HepG2 (cell line): ENCODE results near the gene ZMIZ1. TPM values are rescaled to one million over a fixed set of nuclear protein-coding genes. Genes with fewer than 3 reads are reported as not detected.
A peak's percentile ranks its signal among the peaks of the same experiment; 100 is the strongest.

Source experiments
- ATAC-seq: fragments of 200-7000 bp; cut with Tn5 transposase; 3 replicates; pipeline ENCODE4 v1.9.1; 2020; ENCODE audit warnings: mild to moderate bottlenecking, moderate library complexity
- BruUV-seq: library from RNA; stranded (reverse); fragments of 400-500 nt; replicated peaks from 2 replicates; lab custom pipeline; 2021; lab: Mats Ljungman, UMichigan
- CTCF ChIA-PET: fragments of 300-600 bp; formaldehyde crosslinking; extraction: SDS; loops from one replicate; lab custom pipeline; 2021; ENCODE audit warnings: low total read pairs, inconsistent platforms, low intra/inter-chr PET ratio; lab: Yijun Ruan, JAX
- POLR2A ChIA-PET: fragments of 350-600 bp; sonication (Branson Sonifier 250); formaldehyde crosslinking; loops from one replicate; lab custom pipeline; 2020; ENCODE audit warnings: antibody characterized with exemption, inconsistent platforms; lab: Yijun Ruan, JAX
- DNase-seq: peaks from one replicate; pipeline ENCODE4 v3.0.0-alpha.2; 2015; ENCODE audit warnings: low spot score
- FAIRE-seq: peaks from 3 replicates; lab custom pipeline; 2011; peaks lifted over from hg19 to GRCh38; lab: Jason Lieb, UNC
- H2AFZ ChIP-seq: one replicate; pipeline ENCODE4 v1.6.1; 2011; ENCODE audit warnings: low read length, inconsistent platforms
- H3K27ac ChIP-seq: fragments of 300-600 bp; 3 replicates; pipeline ENCODE4 v1.8.0; 2011; ENCODE audit warnings: mixed run types, mild to moderate bottlenecking, mixed read lengths, low read length, inconsistent platforms; ENCODE audit not compliant: insufficient read depth; ENCODE audit errors: extremely low read length
- H3K27me3 ChIP-seq, 2 experiments: fragments of 200-600 bp in 1 of 2; 2 replicates in 1 of 2; 3 replicates in 1 of 2; pipeline versions ENCODE4 v1.6.0 to v1.8.0; 2011; ENCODE audit warnings: low read length in 2 of 2, mild to moderate bottlenecking in 2 of 2, moderate library complexity in 2 of 2, inconsistent platforms in 1 of 2; ENCODE audit not compliant: insufficient read depth in 2 of 2, control insufficient read depth in 1 of 2
- H3K36me3 ChIP-seq, 2 experiments: fragments of 200-600 bp in 1 of 2; replicated peaks in 1 of 2; 2 replicates in 1 of 2; 3 replicates in 1 of 2; pipeline versions ENCODE4 v1.5.1 to v1.8.0; 2011; ENCODE audit warnings: low read length in 2 of 2, inconsistent platforms in 1 of 2; ENCODE audit not compliant: insufficient read depth in 2 of 2, control insufficient read depth in 1 of 2
- H3K4me1 ChIP-seq: 2 replicates; pipeline ENCODE4 v1.5.1; 2012; ENCODE audit warnings: low read length, inconsistent platforms; ENCODE audit not compliant: insufficient read depth
- H3K4me2 ChIP-seq: 2 replicates; pipeline ENCODE4 v1.6.0; 2011; ENCODE audit warnings: low read depth, low read length, inconsistent platforms
- H3K4me3 ChIP-seq, 3 experiments: fragments of 200-600 bp in 1 of 3; sonication (generic), shearing (Covaris generic) in 1 of 3; replicated peaks in 1 of 3; 2 replicates each; pipeline ENCODE4 v1.5.1; 2011 to 2016; ENCODE audit warnings: low read length in 3 of 3, inconsistent platforms in 2 of 3, low read depth in 2 of 3, mild to moderate bottlenecking in 2 of 3, control low read depth in 1 of 3, mixed read lengths in 1 of 3; ENCODE audit not compliant: insufficient read depth in 1 of 3
- H3K79me2 ChIP-seq: one replicate; pipeline ENCODE4 v1.6.1; 2011; ENCODE audit warnings: low read length, inconsistent platforms; ENCODE audit not compliant: insufficient read depth
- H3K9ac ChIP-seq: 2 replicates; pipeline ENCODE4 v1.6.0; 2011; ENCODE audit warnings: mild to moderate bottlenecking, low read depth, low read length, inconsistent platforms; ENCODE audit not compliant: insufficient read depth
- H3K9me3 ChIP-seq: 2 replicates; pipeline ENCODE4 v1.5.1; 2012; ENCODE audit warnings: mild to moderate bottlenecking, low read length
- H4K20me1 ChIP-seq: 2 replicates; pipeline ENCODE4 v1.6.0; 2011; ENCODE audit warnings: inconsistent platforms, mild to moderate bottlenecking, low read length, moderate library complexity; ENCODE audit not compliant: insufficient read depth
- AGO2 ChIP-seq: fragments of 200-400 bp; formaldehyde crosslinking; optimal IDR thresholded peaks from 2 replicates; pipeline ENCODE3; 2017; ENCODE audit warnings: mild to moderate bottlenecking, low read depth, low read length, moderate library complexity
- ARNTL ChIP-seq: sonication (generic); formaldehyde crosslinking; IDR thresholded peaks from 2 replicates; pipeline ENCODE4 v1.4.0; 2020; ENCODE audit warnings: mild to moderate bottlenecking, missing genetic modification reagents
- ATF7 ChIP-seq, 2 experiments: fragments of 450-650 bp in 1 of 2; sonication (generic) in 1 of 2; formaldehyde crosslinking in 1 of 2; IDR thresholded peaks; 2 replicates each; pipeline versions ENCODE4 v1.4.0 to v1.6.1; 2016 to 2020; ENCODE audit warnings: antibody characterized with exemption in 1 of 2, mild to moderate bottlenecking in 1 of 2, missing genetic modification reagents in 1 of 2
- ERF ChIP-seq: IDR thresholded peaks from 2 replicates; pipeline ENCODE4 v1.6.1; 2018; ENCODE audit warnings: missing biosample characterization, missing genetic modification reagents
- SALL1 ChIP-seq: sonication (generic); formaldehyde crosslinking; IDR thresholded peaks from 2 replicates; pipeline ENCODE4 v1.8.0; 2022; ENCODE audit warnings: mild to moderate bottlenecking, missing genetic modification reagents
- ZNF263 ChIP-seq: sonication (generic); formaldehyde crosslinking; IDR thresholded peaks from 2 replicates; pipeline ENCODE4 v1.4.0; 2020; ENCODE audit warnings: missing genetic modification reagents
- ZNF724P ChIP-seq: sonication (generic); formaldehyde crosslinking; IDR thresholded peaks from 2 replicates; pipeline ENCODE4 v1.8.0; 2022; ENCODE audit warnings: missing genetic modification reagents, borderline replicate concordance
- ZNF850 ChIP-seq: sonication (generic); formaldehyde crosslinking; conservative IDR thresholded peaks from 2 replicates; pipeline ENCODE4 v1.9.0; 2021; ENCODE audit warnings: mild to moderate bottlenecking, missing genetic modification reagents
- ZSCAN9 ChIP-seq: IDR thresholded peaks from 2 replicates; pipeline ENCODE4 v1.6.1; 2016; ENCODE audit warnings: borderline replicate concordance
- WGBS: methylation state at CpG from one replicate; pipeline ENCODE4 v1.1.6; 2017; ENCODE audit warnings: low lambda C conversion rate; 5-methylcytosine and 5-hydroxymethylcytosine counted together
- in situ Hi-C: cut with HindIII; loops from 2 replicates; pipeline ENCODE4 v1.10.0; 2017; ENCODE audit warnings: low pct_unique_long_range_greater_than_20kb; ENCODE audit not compliant: extremely low pct_ligation_motif_present
- intact Hi-C: fragments of 100-400 bp; cut with micrococcal nuclease; formaldehyde crosslinking; loops from one replicate; pipeline ENCODE4 v1.10.0; 2022; ENCODE audit not compliant: unreplicated experiment
- polyA plus RNA-seq, 8 experiments: library from polyadenylated mRNA; depleted of rRNA in 3 of 8; stranded (reverse) in 7 of 8; unstranded in 1 of 8; fragments of >200 nt; fragmentation: Illumina TruSeq in 4 of 8; extraction: Trizol in 4 of 8; gene quantifications; 2 replicates each; pipeline versions ENCODE4 v1.2.1 to v1.2.3, GENCODE V29; 2011 to 2016; ENCODE audit warnings: low read depth in 4 of 8, missing spikeins in 1 of 8, mixed read lengths in 1 of 8; ENCODE audit not compliant: insufficient read depth in 1 of 8
- total RNA-seq, 5 experiments: library from RNA; depleted of rRNA; stranded (reverse); fragments of >200 nt; fragmentation: Illumina TruSeq; extraction: Trizol; gene quantifications; 2 replicates each; pipeline ENCODE4 v1.2.3, GENCODE V29; 2016; ENCODE audit warnings: low read depth in 1 of 5
- TF ChIP-seq, protein P1 (sequence below): sonication (generic); formaldehyde crosslinking; IDR thresholded peaks from 2 replicates; pipeline ENCODE4 v1.8.1; 2022; ENCODE audit warnings: mild to moderate bottlenecking, missing genetic modification reagents
- TF ChIP-seq, protein P2 (sequence below): sonication (generic); formaldehyde crosslinking; IDR thresholded peaks from 2 replicates; pipeline ENCODE4 v1.4.0; 2020; ENCODE audit warnings: missing genetic modification reagents
- TF ChIP-seq, protein P3 (sequence below): sonication (generic); formaldehyde crosslinking; IDR thresholded peaks from 2 replicates; pipeline ENCODE4 v1.5.0; 2020; ENCODE audit warnings: mild to moderate bottlenecking, missing genetic modification reagents, borderline replicate concordance
- TF ChIP-seq, protein P4 (sequence below): IDR thresholded peaks from 2 replicates; pipeline ENCODE4 v1.6.1; 2016; ENCODE audit warnings: missing compliant biosample characterization, missing genetic modification reagents, borderline replicate concordance

Gene ZMIZ1
- total and polyA plus RNA-seq, 2 of the 13 experiments (the other 11 are each of a cell fraction or from before 2014, with no cell fraction given): 5.3 to 10.2 TPM

DNA sequence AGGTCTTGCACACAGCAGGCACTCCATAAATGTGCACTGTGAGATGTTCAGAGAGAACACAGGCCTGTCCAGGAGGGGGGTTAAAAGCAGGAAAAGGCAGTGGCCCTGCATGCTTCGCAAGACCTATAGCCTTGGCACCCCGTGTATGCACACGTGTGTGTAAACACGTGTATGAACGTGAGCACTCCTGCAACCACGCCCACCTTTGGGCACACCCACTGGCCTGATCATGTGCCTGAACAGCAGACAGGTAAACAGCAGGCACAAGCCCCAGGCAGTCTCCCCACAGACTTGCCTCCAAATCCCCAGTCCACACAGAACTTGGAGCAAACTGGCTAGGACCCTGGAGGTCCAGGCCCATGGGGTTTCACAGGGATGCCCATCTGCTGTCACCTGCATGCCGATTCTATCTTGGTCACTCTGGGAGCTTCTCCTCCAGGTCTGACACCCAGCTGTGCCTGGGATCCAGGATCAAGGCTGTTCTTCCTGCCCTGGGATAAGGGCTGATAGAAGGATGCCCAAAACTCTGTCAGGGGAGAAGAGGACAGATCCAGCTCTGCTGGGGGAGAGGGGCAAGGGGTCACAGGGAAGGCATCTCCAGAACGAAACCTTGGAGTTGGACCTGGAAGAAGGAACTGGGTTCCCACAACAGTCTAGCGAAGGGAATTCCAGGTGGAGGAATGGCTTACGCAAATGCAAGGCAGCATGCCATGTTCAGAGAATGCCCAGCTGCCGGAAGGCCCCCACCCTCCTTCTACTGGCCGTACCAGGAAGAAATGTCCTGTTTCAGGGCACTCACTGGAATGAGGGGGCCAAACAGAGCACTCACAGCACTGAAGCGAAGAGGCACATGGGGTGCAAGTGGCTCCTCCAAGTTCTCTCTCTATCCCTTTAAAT, 14.3 kb upstream of the ZMIZ1 start:
- H3K4me3 ChIP-seq: no peak overlapping the region
- intact Hi-C loops: loop anchor here (10.0 kb wide), 1 partner anchor 280 kb away; no protein-coding TSS in a partner anchor
- peaks cover 86% of the 10 kb centered on the region for H3K4me1 ChIP-seq
- ATAC-seq: no peak
- BruUV-seq: no TSS peak
- no peak overlapping the region for H3K27ac ChIP-seq
- H2AFZ ChIP-seq: no peak overlapping the region
- peak; percentile 35 for DNase-seq
- no peaks in the 10 kb centered on the region; a peak in 2 of 5 replicates for H3K27me3 ChIP-seq
- H3K36me3 ChIP-seq: no peaks in the 10 kb centered on the region
- no peak overlapping the region for H3K9ac ChIP-seq
- CTCF ChIA-PET: no interaction called here
- H3K79me2 ChIP-seq: no peaks in the 10 kb centered on the region
- FAIRE-seq: no peak
- WGBS: 25% methylated on average over 11 of the region's 13 CpGs
- no peaks in the 10 kb centered on the region for H3K9me3 ChIP-seq
- POLR2A ChIA-PET: interaction anchor here (1.3 kb wide), 1 partner anchor 81 kb away, joined by 6 read pairs; no protein-coding TSS in a partner anchor
- peak overlapping the region; percentile 16; the same call in 1 of the 2 replicates for H3K4me2 ChIP-seq
- no peaks in the 10 kb centered on the region for H4K20me1 ChIP-seq
- in situ Hi-C loops: loop anchor here (5.0 kb wide), 1 partner anchor 77 kb away; no protein-coding TSS in a partner anchor
- TF ChIP-seq, protein P1, sequence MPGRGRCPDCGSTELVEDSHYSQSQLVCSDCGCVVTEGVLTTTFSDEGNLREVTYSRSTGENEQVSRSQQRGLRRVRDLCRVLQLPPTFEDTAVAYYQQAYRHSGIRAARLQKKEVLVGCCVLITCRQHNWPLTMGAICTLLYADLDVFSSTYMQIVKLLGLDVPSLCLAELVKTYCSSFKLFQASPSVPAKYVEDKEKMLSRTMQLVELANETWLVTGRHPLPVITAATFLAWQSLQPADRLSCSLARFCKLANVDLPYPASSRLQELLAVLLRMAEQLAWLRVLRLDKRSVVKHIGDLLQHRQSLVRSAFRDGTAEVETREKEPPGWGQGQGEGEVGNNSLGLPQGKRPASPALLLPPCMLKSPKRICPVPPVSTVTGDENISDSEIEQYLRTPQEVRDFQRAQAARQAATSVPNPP (CRISPR knock-in tag): no peak
- TF ChIP-seq ATF7 (IDR thresholded peaks at IDR 0.05) (no peak), ATF7 (CRISPR knock-in tag; IDR thresholded peaks at IDR 0.05) (no peak), AGO2 (no peak), ZNF724P (CRISPR knock-in tag) (no peak), SALL1 (CRISPR knock-in tag) (peak; percentile 43; the same call in 1 of the 2 replicates), ERF (CRISPR knock-in tag) (no peak), ZSCAN9 (CRISPR knock-in tag) (no peak), ZNF850 (CRISPR knock-in tag) (no peak), ARNTL (CRISPR knock-in tag) (peak; percentile 84), ZNF263 (CRISPR knock-in tag) (0 out of 2 replicates have a peak, but pooled peaks have one; percentile 11)
- TF ChIP-seq, protein P2, sequence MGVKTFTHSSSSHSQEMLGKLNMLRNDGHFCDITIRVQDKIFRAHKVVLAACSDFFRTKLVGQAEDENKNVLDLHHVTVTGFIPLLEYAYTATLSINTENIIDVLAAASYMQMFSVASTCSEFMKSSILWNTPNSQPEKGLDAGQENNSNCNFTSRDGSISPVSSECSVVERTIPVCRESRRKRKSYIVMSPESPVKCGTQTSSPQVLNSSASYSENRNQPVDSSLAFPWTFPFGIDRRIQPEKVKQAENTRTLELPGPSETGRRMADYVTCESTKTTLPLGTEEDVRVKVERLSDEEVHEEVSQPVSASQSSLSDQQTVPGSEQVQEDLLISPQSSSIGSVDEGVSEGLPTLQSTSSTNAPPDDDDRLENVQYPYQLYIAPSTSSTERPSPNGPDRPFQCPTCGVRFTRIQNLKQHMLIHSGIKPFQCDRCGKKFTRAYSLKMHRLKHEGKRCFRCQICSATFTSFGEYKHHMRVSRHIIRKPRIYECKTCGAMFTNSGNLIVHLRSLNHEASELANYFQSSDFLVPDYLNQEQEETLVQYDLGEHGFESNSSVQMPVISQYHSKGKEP (CRISPR knock-in tag): no peak
- TF ChIP-seq, protein P3, sequence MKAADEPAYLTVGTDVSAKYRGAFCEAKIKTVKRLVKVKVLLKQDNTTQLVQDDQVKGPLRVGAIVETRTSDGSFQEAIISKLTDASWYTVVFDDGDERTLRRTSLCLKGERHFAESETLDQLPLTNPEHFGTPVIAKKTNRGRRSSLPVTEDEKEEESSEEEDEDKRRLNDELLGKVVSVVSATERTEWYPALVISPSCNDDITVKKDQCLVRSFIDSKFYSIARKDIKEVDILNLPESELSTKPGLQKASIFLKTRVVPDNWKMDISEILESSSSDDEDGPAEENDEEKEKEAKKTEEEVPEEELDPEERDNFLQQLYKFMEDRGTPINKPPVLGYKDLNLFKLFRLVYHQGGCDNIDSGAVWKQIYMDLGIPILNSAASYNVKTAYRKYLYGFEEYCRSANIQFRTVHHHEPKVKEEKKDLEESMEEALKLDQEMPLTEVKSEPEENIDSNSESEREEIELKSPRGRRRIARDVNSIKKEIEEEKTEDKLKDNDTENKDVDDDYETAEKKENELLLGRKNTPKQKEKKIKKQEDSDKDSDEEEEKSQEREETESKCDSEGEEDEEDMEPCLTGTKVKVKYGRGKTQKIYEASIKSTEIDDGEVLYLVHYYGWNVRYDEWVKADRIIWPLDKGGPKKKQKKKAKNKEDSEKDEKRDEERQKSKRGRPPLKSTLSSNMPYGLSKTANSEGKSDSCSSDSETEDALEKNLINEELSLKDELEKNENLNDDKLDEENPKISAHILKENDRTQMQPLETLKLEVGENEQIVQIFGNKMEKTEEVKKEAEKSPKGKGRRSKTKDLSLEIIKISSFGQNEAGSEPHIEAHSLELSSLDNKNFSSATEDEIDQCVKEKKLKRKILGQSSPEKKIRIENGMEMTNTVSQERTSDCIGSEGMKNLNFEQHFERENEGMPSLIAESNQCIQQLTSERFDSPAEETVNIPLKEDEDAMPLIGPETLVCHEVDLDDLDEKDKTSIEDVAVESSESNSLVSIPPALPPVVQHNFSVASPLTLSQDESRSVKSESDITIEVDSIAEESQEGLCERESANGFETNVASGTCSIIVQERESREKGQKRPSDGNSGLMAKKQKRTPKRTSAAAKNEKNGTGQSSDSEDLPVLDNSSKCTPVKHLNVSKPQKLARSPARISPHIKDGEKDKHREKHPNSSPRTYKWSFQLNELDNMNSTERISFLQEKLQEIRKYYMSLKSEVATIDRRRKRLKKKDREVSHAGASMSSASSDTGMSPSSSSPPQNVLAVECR (CRISPR knock-in tag): peak; percentile 43; the same call in 1 of the 2 replicates
- TF ChIP-seq, protein P4, sequence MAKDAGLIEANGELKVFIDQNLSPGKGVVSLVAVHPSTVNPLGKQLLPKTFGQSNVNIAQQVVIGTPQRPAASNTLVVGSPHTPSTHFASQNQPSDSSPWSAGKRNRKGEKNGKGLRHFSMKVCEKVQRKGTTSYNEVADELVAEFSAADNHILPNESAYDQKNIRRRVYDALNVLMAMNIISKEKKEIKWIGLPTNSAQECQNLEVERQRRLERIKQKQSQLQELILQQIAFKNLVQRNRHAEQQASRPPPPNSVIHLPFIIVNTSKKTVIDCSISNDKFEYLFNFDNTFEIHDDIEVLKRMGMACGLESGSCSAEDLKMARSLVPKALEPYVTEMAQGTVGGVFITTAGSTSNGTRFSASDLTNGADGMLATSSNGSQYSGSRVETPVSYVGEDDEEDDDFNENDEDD (CRISPR knock-in tag): no peak
